ENCODE measurements around the gene RIPK1.
A peak's percentile ranks its signal among the peaks of the same experiment; 100 is the strongest.

The RIPK1 gene

GRCh38 chr6:3085074-3085473 is 16.8 kb downstream of the RIPK1 start:
- DNase-seq (ENCODE audit: low spot score): no peak

- DNase-seq (ENCODE audit: low spot score): no peak
These were observed 18.1 kb downstream of the RIPK1 start for GRCh38 chr6:3086282-3086946.

GRCh38 chr6:3088446-3088845 is 20.2 kb downstream of the RIPK1 start:
- no peak for DNase-seq (ENCODE audit: low spot score)

GRCh38 chr6:3088968-3089367 is 20.7 kb downstream of the RIPK1 start:
- no peak for DNase-seq (ENCODE audit: low spot score)

- DNase-seq (ENCODE audit: low spot score): no peak
These were observed 21.7 kb downstream of the RIPK1 start for GRCh38 chr6:3090013-3090412.

- DNase-seq (ENCODE audit: low spot score): no peak
These were observed 26.5 kb downstream of the RIPK1 start for GRCh38 chr6:3094815-3095214.

- no peak for DNase-seq (ENCODE audit: low spot score)
These were observed 34.6 kb downstream of the RIPK1 start for GRCh38 chr6:3102875-3103274.

- DNase-seq (ENCODE audit: low spot score): no peak
These were observed 40.6 kb downstream of the RIPK1 start for GRCh38 chr6:3108746-3109414.

- DNase-seq (ENCODE audit: low spot score): no peak
These were observed 41.5 kb downstream of the RIPK1 start for GRCh38 chr6:3109761-3110160.

GRCh38 chr6:3114377-3114776 is 46.1 kb downstream of the RIPK1 start:
- no peak for DNase-seq (ENCODE audit: low spot score)

GRCh38 chr6:3117912-3118352 is 49.6 kb downstream of the RIPK1 start:
- no peak for DNase-seq (ENCODE audit: low spot score)

- peak; percentile 98 for DNase-seq (ENCODE audit: low spot score)
These were observed 50.2 kb downstream of the RIPK1 start, which contains the start of gene BPHL for GRCh38 chr6:3118353-3119039. BPHL (plus strand) TSS chr6:3118711; CDS start chr6:3118741, 30 bp downstream.

GRCh38 chr6:3119040-3119723 is 50.9 kb downstream of the RIPK1 start:
- DNase-seq (ENCODE audit: low spot score): no peak

- DNase-seq (ENCODE audit: low spot score): no peak
These were observed 52.4 kb downstream of the RIPK1 start for GRCh38 chr6:3120765-3121089.

- DNase-seq (ENCODE audit: low spot score): no peak
These were observed 54.5 kb downstream of the RIPK1 start for GRCh38 chr6:3122823-3123182.

GRCh38 chr6:3124667-3125066 is 56.4 kb downstream of the RIPK1 start:
- DNase-seq (ENCODE audit: low spot score): no peak

GRCh38 chr6:3125815-3126214 is 57.5 kb downstream of the RIPK1 start:
- DNase-seq (ENCODE audit: low spot score): no peak

GRCh38 chr6:3128356-3129108 is 60.2 kb downstream of the RIPK1 start:
- no peak for DNase-seq (ENCODE audit: low spot score)

- no peak for DNase-seq (ENCODE audit: low spot score)
These were observed 63.4 kb downstream of the RIPK1 start for GRCh38 chr6:3131695-3132094.

- no peak for DNase-seq (ENCODE audit: low spot score)
These were observed 65.2 kb downstream of the RIPK1 start for GRCh38 chr6:3133515-3133914.

GRCh38 chr6:3135668-3136291 is 67.5 kb downstream of the RIPK1 start:
- DNase-seq (ENCODE audit: low spot score): no peak

All from CD4-positive, alpha-beta T cell treated with Interleukin-15 for 4 hours (primary cell).